Ishikawa (cell line): ENCODE results near the gene HEXA.

ENCODE experiments used
- CEBPB ChIP-seq: IDR thresholded peaks from 2 replicates; pipeline ENCODE4 v1.6.1; 2012
- CREB1 ChIP-seq: IDR thresholded peaks from 2 replicates; pipeline ENCODE4 v1.6.1; 2012; ENCODE audit warnings: low read depth
- EGR1 ChIP-seq: IDR thresholded peaks from 2 replicates; pipeline ENCODE4 v1.6.1; 2012
- EP300 ChIP-seq: IDR thresholded peaks from 2 replicates; pipeline ENCODE4 v1.6.1; 2012; ENCODE audit warnings: borderline replicate concordance
- FOXM1 ChIP-seq: IDR thresholded peaks from 2 replicates; pipeline ENCODE4 v1.6.1; 2012; ENCODE audit warnings: low read depth, borderline replicate concordance
- NFIC ChIP-seq: IDR thresholded peaks from 2 replicates; pipeline ENCODE4 v1.6.1; 2012
- RAD21 ChIP-seq: IDR thresholded peaks from 2 replicates; pipeline ENCODE4 v1.6.1; 2012; ENCODE audit warnings: low read depth
- TAF1 ChIP-seq: IDR thresholded peaks from 2 replicates; pipeline ENCODE4 v1.6.1; 2012; ENCODE audit warnings: low read depth, mild to moderate bottlenecking
- TCF12 ChIP-seq: IDR thresholded peaks from 2 replicates; pipeline ENCODE4 v1.6.1; 2012; ENCODE audit warnings: low read depth
- TEAD4 ChIP-seq: IDR thresholded peaks from 2 replicates; pipeline ENCODE4 v1.6.1; 2012
- YY1 ChIP-seq: IDR thresholded peaks from 2 replicates; pipeline ENCODE4 v1.6.1; 2012; ENCODE audit warnings: low read depth
- ZBTB7A ChIP-seq: IDR thresholded peaks from 2 replicates; pipeline ENCODE4 v1.6.1; 2012; ENCODE audit warnings: low read depth
- TF ChIP-seq, protein P1 (sequence below): IDR thresholded peaks from 2 replicates; pipeline ENCODE4 v1.6.1; 2012
- TF ChIP-seq, protein P2 (sequence below): IDR thresholded peaks from 2 replicates; pipeline ENCODE4 v1.6.1; 2012; ENCODE audit warnings: low read depth, mild to moderate bottlenecking
- TF ChIP-seq, protein P3 (sequence below): IDR thresholded peaks from 2 replicates; pipeline ENCODE4 v1.6.1; 2012

The HEXA gene

DNA sequence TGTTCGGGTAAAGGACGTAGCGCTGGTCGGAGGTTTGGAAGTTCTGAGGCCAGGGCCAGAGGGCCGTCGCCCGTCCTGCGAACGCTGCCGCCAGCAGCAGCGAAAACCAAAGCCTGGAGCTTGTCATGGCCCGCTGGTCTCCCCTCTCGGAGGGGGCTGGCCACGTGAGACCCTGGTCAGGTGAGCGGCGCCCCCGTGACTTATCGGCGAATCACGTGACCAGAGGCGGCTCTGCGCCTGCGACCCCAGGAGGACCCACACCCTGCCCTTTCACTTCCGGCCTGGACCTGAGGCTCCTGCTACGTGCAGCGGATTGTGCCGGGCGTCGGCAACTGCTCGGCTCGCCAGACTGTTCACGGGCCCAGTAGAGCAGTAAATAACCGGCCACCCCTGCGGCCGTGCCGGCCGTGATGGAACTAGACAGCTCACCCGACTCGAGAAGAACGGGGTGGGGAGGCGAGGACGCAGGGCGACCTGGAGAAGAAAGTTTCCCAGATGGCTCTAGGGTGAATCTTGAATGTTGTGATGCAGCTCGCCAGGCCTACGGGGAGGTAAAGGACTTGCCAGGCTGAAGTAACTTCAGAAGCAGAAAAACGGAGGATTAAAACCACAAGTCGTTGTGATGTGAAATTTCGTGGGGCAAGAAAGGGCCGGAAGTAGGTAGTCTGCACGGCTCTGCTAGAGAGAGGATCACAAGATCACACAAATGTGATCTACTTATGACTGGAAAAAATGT, at the start of gene HEXA:
Gene HEXA (minus strand): TSS at position 169 of the 736 bp plus-strand sequence. CDS start 42 bp downstream, at position 127.
- peak; percentile 98 for TF ChIP-seq ZBTB7A
- TF ChIP-seq, protein P1, sequence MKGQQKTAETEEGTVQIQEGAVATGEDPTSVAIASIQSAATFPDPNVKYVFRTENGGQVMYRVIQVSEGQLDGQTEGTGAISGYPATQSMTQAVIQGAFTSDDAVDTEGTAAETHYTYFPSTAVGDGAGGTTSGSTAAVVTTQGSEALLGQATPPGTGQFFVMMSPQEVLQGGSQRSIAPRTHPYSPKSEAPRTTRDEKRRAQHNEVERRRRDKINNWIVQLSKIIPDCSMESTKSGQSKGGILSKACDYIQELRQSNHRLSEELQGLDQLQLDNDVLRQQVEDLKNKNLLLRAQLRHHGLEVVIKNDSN: peak; percentile 100
- no peak; the same call in 1 of the 2 replicates for TF ChIP-seq TEAD4
- TF ChIP-seq RAD21: no peak
- TF ChIP-seq NFIC: peak; percentile 74
- no peak for TF ChIP-seq YY1
- peak; percentile 90 for TF ChIP-seq TCF12
- TF ChIP-seq, protein P2, sequence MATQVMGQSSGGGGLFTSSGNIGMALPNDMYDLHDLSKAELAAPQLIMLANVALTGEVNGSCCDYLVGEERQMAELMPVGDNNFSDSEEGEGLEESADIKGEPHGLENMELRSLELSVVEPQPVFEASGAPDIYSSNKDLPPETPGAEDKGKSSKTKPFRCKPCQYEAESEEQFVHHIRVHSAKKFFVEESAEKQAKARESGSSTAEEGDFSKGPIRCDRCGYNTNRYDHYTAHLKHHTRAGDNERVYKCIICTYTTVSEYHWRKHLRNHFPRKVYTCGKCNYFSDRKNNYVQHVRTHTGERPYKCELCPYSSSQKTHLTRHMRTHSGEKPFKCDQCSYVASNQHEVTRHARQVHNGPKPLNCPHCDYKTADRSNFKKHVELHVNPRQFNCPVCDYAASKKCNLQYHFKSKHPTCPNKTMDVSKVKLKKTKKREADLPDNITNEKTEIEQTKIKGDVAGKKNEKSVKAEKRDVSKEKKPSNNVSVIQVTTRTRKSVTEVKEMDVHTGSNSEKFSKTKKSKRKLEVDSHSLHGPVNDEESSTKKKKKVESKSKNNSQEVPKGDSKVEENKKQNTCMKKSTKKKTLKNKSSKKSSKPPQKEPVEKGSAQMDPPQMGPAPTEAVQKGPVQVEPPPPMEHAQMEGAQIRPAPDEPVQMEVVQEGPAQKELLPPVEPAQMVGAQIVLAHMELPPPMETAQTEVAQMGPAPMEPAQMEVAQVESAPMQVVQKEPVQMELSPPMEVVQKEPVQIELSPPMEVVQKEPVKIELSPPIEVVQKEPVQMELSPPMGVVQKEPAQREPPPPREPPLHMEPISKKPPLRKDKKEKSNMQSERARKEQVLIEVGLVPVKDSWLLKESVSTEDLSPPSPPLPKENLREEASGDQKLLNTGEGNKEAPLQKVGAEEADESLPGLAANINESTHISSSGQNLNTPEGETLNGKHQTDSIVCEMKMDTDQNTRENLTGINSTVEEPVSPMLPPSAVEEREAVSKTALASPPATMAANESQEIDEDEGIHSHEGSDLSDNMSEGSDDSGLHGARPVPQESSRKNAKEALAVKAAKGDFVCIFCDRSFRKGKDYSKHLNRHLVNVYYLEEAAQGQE: no peak
- no peak for TF ChIP-seq EGR1
- TF ChIP-seq TAF1: peak; percentile 83
- 0 out of 2 replicates have a peak, but pooled peaks have one; percentile 13 for TF ChIP-seq CREB1
- TF ChIP-seq, protein P3, sequence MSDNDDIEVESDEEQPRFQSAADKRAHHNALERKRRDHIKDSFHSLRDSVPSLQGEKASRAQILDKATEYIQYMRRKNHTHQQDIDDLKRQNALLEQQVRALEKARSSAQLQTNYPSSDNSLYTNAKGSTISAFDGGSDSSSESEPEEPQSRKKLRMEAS: peak; percentile 95
- peak; percentile 78 for TF ChIP-seq EP300
- TF ChIP-seq FOXM1: 0 out of 2 replicates have a peak, but pooled peaks have one; percentile 46
- no peak for TF ChIP-seq CEBPB

DNA sequence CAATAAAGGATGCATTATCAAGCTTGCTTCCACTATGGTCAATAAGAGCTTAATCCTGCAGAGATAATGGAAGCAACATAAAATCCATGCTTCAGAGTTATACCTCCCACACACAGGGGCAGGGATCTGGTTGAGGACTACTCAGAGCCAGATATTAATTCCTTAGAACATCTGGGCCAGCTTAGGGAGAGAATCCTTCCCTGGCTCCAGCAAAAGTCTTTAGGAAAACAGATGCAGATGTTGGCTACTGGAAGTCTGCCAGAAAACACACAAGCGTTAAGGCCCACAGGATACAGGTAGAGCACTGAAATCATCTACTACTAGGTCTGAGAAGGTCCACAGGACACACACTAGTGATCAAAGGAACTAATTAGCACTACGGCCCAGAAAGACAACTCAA, 47.4 kb upstream of the HEXA start:
- TF ChIP-seq, protein P2: no peak
- TF ChIP-seq, protein P3: no peak
- TF ChIP-seq RAD21: no peak
- no peak for TF ChIP-seq EGR1

DNA sequence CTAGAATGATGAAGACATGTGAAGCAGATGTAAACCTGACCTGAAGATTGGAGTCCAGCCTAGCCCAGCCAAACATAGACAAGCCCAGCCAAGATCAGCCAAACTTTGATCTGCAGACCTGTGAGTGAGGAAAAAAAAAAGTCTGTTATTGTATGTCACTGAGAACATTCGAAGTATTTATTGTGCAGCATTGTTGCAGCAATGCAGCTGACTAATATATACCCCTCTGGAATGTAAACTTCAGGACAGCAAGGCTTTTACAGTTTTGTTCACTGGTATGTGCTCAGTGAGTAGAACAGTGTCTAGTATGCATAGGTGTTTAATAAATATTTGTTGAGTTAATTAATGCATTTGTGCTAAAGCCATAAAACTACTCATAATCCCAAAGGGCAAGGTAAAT, 45.7 kb upstream of the HEXA start:
- no peak for TF ChIP-seq ZBTB7A
- TF ChIP-seq, protein P2: no peak
- no peak for TF ChIP-seq NFIC
- TF ChIP-seq, protein P3: no peak
- TF ChIP-seq TAF1: no peak
- TF ChIP-seq TCF12: no peak
- no peak for TF ChIP-seq YY1
- no peak for TF ChIP-seq TEAD4
- no peak for TF ChIP-seq FOXM1
- TF ChIP-seq EGR1: no peak
- TF ChIP-seq RAD21: no peak

DNA sequence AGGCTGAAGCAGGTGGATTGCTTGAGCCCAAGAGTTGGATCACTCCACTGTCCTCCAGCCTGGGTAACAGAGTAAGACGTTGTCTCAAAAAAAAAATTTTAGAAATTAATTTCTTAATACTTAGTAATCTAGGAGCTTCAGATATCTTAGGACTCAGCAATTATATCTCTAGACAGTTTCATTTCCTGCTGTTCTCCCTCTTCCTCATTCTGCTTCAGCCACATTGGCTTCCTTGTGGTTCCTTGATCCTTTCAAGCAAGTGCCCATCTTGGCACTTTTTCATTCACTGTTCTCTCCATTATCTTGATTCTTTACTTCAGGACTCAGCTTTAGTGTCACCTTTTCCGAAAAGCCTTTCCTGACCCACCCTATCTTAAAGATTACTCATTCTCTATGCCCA, 44.8 kb upstream of the HEXA start:
- TF ChIP-seq, protein P2: no peak
- TF ChIP-seq RAD21: no peak
- TF ChIP-seq EGR1: no peak
- no peak for TF ChIP-seq NFIC
- no peak for TF ChIP-seq TCF12
- TF ChIP-seq, protein P3: no peak
- no peak for TF ChIP-seq TAF1
- no peak for TF ChIP-seq YY1
- TF ChIP-seq TEAD4: no peak
- TF ChIP-seq CEBPB: no peak
- TF ChIP-seq, protein P1: no peak
- TF ChIP-seq FOXM1: no peak
